ENCODE measurements around the gene NXPH3.

Gene NXPH3

GRCh38 chr17:49576088-49576916 lies 631 bp downstream of the NXPH3 start:
- DNase-seq (ENCODE audit: low read depth in 2 of 2): no peak

- DNase-seq (ENCODE audit: low read depth in 2 of 2): no peak
These were observed 1.4 kb downstream of the NXPH3 start for GRCh38 chr17:49576917-49577649.

- no peak for DNase-seq (ENCODE audit: low read depth in 2 of 2)
These were observed 1.9 kb downstream of the NXPH3 start for GRCh38 chr17:49577650-49577934.

GRCh38 chr17:49577963-49578362 lies 2.3 kb downstream of the NXPH3 start:
- DNase-seq (ENCODE audit: low read depth in 2 of 2): no peak

GRCh38 chr17:49578414-49578813 lies 2.7 kb downstream of the NXPH3 start:
- no peak for DNase-seq (ENCODE audit: low read depth in 2 of 2)

GRCh38 chr17:49578952-49579500 lies 3.4 kb downstream of the NXPH3 start:
- DNase-seq (ENCODE audit: low read depth in 2 of 2): no peak

- DNase-seq (ENCODE audit: low read depth in 2 of 2): no peak
These were observed 3.9 kb downstream of the NXPH3 start for GRCh38 chr17:49579522-49579921.

- DNase-seq (ENCODE audit: low read depth in 2 of 2): no peak
These were observed 4.5 kb downstream of the NXPH3 start for GRCh38 chr17:49580055-49580721.

- no peak for DNase-seq (ENCODE audit: low read depth in 2 of 2)
These were observed 5.4 kb downstream of the NXPH3 start for GRCh38 chr17:49580981-49581647.

GRCh38 chr17:49581648-49581998 lies 6.0 kb downstream of the NXPH3 start:
- DNase-seq (ENCODE audit: low read depth in 2 of 2): no peak

GRCh38 chr17:49582055-49582722 lies 6.5 kb downstream of the NXPH3 start:
- DNase-seq (ENCODE audit: low read depth in 2 of 2): no peak

- DNase-seq (ENCODE audit: low read depth in 2 of 2): no peak
These were observed 7.1 kb downstream of the NXPH3 start for GRCh38 chr17:49582789-49583188.

- no peak for DNase-seq (ENCODE audit: low read depth in 2 of 2)
These were observed 7.6 kb downstream of the NXPH3 start for GRCh38 chr17:49583226-49583625.

GRCh38 chr17:49583889-49584288 lies 8.2 kb downstream of the NXPH3 start:
- no peak for DNase-seq (ENCODE audit: low read depth in 2 of 2)

- no peak for DNase-seq (ENCODE audit: low read depth in 2 of 2)
These were observed 9.9 kb downstream of the NXPH3 start for GRCh38 chr17:49585422-49586027.

GRCh38 chr17:49587366-49588073 lies 11.8 kb downstream of the NXPH3 start:
- DNase-seq (ENCODE audit: low read depth in 2 of 2): no peak

GRCh38 chr17:49588312-49588711 lies 12.6 kb downstream of the NXPH3 start:
- no peak for DNase-seq (ENCODE audit: low read depth in 2 of 2)

- DNase-seq (ENCODE audit: low read depth in 2 of 2): no peak
These were observed 13.3 kb downstream of the NXPH3 start for GRCh38 chr17:49588726-49589576.

- no peak for DNase-seq (ENCODE audit: low read depth in 2 of 2)
These were observed 13.9 kb downstream of the NXPH3 start for GRCh38 chr17:49589577-49589927.

GRCh38 chr17:49590874-49591273 lies 15.2 kb downstream of the NXPH3 start:
- no peak for DNase-seq (ENCODE audit: low read depth in 2 of 2)

All from stimulated activated CD8-positive, alpha-beta memory T cell treated with anti-CD3 and anti-CD28 coated beads, Interleukin-2, amount 100 ng/mL, for 48 hours (primary cell).